HG03469 (cell line): ENCODE data around the gene PHLDA1.

Experiments used
- ATAC-seq: cut with Tn5 transposase; IDR thresholded peaks from one replicate; pipeline ENCODE4 v1.9.1; 2021; ENCODE audit warnings: mild to moderate bottlenecking, moderate library complexity, moderate number of reproducible peaks; ENCODE audit not compliant: unreplicated experiment

PHLDA1 gene

GRCh38 chr12:76038176-76038575 is 6.6 kb upstream of the PHLDA1 start:
- no peak for ATAC-seq

GRCh38 chr12:76037130-76038103 is 5.8 kb upstream of the PHLDA1 start:
- ATAC-seq: peak; percentile 69

- no peak for ATAC-seq
These were observed 3.5 kb upstream of the PHLDA1 start for GRCh38 chr12:76035045-76035444.

GRCh38 chr12:76033081-76034011 is 1.8 kb upstream of the PHLDA1 start:
- no peak for ATAC-seq

- ATAC-seq: peak; percentile 13
These were observed 736 bp upstream of the PHLDA1 start for GRCh38 chr12:76032043-76032981.

GRCh38 chr12:76031081-76031413 is 529 bp downstream of the PHLDA1 start:
- ATAC-seq: no peak

GRCh38 chr12:76030341-76031080 is 1.1 kb downstream of the PHLDA1 start:
- ATAC-seq: no peak

GRCh38 chr12:76029982-76030340 is 1.6 kb downstream of the PHLDA1 start:
- no peak for ATAC-seq

- ATAC-seq: no peak
These were observed 2.9 kb downstream of the PHLDA1 start for GRCh38 chr12:76028571-76029277.

DNA sequence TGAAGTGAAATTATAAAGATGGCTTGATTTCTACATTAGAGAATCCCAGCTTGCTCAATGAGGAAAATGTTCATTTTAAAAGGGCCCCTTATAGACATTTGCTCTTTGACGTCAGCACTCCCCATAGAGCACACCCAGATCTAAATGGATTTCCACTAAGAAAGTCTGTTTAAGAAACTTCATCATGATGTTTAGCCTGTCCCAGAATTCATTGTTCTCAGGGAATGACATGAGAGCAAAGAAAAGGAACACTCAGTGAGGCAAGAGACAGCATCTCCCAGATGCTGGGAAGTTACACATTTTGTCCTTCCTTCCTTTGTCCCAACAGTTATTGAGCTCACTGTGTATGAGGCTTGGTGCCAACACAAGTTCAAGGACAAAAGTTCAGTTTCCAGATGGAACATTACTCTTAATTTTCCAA is 4.9 kb downstream of the PHLDA1 start:
- ATAC-seq: no peak

GRCh38 chr12:76025601-76026575 is 5.7 kb downstream of the PHLDA1 start:
- ATAC-seq: no peak

GRCh38 chr12:76024942-76025600 is 6.5 kb downstream of the PHLDA1 start:
- ATAC-seq: no peak

DNA sequence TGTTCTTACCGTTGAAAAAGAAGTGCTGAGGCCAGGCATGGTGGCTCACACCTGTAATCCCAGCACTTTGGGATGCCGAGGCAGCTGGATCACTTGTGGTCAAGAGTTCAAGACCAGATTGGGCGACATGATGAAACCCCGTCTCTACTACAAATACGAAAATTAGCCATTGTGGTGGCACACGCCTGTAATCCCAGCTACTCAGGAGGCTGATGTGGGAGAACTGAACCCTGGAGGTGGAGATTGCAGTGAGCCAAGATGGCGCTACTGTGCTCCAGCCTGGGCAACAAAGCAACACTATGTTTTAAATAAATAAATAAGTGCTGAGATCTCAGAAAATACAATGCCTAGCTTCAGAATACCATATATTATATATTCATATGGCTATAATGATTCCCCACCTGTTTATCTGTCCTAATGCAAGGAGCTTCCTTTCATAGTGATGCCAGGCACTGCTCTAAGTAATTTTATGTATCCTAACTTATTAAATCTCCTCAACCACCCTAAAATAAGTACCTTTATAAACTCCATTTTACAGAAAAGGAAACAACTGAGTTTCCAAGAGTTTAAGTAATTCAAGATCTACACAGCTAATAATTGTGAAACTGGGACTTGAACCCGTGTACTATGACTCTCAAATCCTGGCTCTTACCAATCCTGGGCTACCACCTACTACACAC is 7.3 kb downstream of the PHLDA1 start:
- ATAC-seq: no peak

DNA sequence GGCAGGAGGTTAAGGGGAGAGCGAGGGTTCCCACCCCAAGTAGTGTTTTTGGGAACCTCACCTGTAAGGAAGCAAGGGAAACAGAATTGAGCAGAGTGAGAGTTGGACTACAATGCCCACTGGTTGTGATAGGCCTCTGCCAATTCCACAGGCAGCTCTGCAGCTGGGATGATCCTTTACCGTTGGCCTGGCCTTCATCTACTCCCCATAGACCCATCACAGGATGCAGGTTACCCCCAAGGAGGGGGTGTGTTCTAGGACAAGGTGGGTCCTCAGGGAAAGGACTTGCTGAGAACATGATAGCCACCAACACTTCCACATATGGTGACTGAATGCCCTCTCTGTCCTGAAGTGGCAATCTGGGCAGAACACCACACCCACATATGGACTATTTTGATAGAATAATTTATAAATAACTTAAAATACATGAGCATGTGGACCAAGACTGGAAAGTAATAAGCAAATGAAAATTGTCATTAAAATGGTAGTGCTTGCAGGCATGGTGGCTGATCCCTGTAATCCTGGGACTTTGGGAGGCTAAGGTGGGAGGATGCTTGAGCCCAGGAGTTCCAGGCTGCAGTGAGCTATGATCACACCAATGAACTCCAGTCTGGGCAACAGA is 8.4 kb downstream of the PHLDA1 start:
- ATAC-seq: no peak

GRCh38 chr12:76022506-76022905 is 9.1 kb downstream of the PHLDA1 start:
- no peak for ATAC-seq
